MCF 10A (cell line): ENCODE results near the gene ALDH3B1. TPM values are rescaled to one million over a fixed set of nuclear protein-coding genes. Genes with fewer than 3 reads are reported as not detected.
"Not testable (repeated sequence)": the region's sequence is repeated elsewhere in the genome, so short reads cannot be mapped to it uniquely, and the experiment has no call there.

Experiments used
- BruUV-seq: library from RNA; stranded (reverse); fragments of 400-500 nt; replicated peaks from 2 replicates; lab custom pipeline; 2021; lab: Mats Ljungman, UMichigan
- CTCF ChIA-PET: fragments of 300-600 bp; sonication (Branson Sonifier 250); formaldehyde crosslinking; extraction: SDS; loops from one replicate; lab custom pipeline; 2021; ENCODE audit warnings: antibody characterized with exemption, inconsistent platforms; lab: Yijun Ruan, JAX
- POLR2A ChIA-PET: fragments of 300-600, 350-650 bp; sonication (Branson Sonifier 250); formaldehyde crosslinking; extraction: SDS; loops from one replicate; lab custom pipeline; 2020; ENCODE audit warnings: antibody characterized with exemption, inconsistent platforms; lab: Yijun Ruan, JAX
- DNase-seq: peaks from one replicate; pipeline ENCODE4 v3.0.0-alpha.2; 2018; ENCODE audit not compliant: unreplicated experiment
- H3K27ac Mint-ChIP-seq: one replicate; pipeline ENCODE4 v1.8.0; 2022; ENCODE audit warnings: mild to moderate bottlenecking, low read depth, mixed read lengths; ENCODE audit not compliant: unreplicated experiment
- H3K27me3 Mint-ChIP-seq: one replicate; pipeline ENCODE4 v1.8.0; 2022; ENCODE audit warnings: mixed read lengths; ENCODE audit not compliant: insufficient read depth, unreplicated experiment
- H3K36me3 Mint-ChIP-seq: one replicate; pipeline ENCODE4 v1.8.0; 2022; ENCODE audit warnings: mild to moderate bottlenecking, moderate library complexity, mixed read lengths; ENCODE audit not compliant: insufficient read depth, unreplicated experiment
- H3K4me1 Mint-ChIP-seq: one replicate; pipeline ENCODE4 v1.8.0; 2022; ENCODE audit warnings: mixed read lengths; ENCODE audit not compliant: insufficient read depth, unreplicated experiment
- H3K4me3 Mint-ChIP-seq: one replicate; pipeline ENCODE4 v1.8.0; 2022; ENCODE audit warnings: mild to moderate bottlenecking, moderate library complexity, mixed read lengths; ENCODE audit not compliant: unreplicated experiment
- H3K9me3 Mint-ChIP-seq: one replicate; pipeline ENCODE4 v1.8.0; 2022; ENCODE audit warnings: mixed read lengths; ENCODE audit not compliant: unreplicated experiment
- intact Hi-C: fragments of 100-400 bp; cut with micrococcal nuclease; formaldehyde crosslinking; loops from 2 replicates; pipeline ENCODE4 v1.14.1; 2022
- total RNA-seq: library from RNA; stranded (reverse); gene quantifications from 2 replicates; pipeline ENCODE4 v1.2.3, GENCODE V29; 2022
- TF ChIP-seq, protein P1 (sequence below): fragments of 200-600 bp; IDR thresholded peaks from one replicate; pipeline ENCODE4 v1.8.0; 2022; ENCODE audit warnings: antibody characterized with exemption, mild to moderate bottlenecking; ENCODE audit not compliant: unreplicated experiment

ALDH3B1 gene
- total RNA-seq, 1 experiment from 2014 or later: 37.2 TPM

DNA sequence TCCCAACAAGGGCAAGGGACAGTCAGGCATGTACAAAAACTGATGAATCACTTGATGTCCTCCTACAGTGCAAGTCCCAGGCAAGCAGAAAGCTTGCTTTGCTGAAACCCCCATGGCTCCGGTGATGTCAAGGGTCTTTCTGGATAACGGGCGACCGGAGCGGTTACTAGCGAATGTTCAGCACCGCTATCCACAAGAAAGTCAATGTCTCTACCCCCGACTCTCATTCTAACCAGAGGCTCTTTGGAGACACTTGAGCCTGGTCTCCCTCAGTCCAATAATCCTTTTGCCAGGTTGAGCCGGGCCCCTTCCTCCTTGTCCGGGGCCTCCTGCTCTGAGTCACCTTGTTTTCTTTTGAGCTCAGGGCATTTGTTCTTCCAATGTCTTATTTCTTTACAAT, 28.9 kb upstream of the ALDH3B1 start:
- DNase-seq, intact Hi-C loops, H3K36me3 Mint-ChIP-seq, H3K9me3 Mint-ChIP-seq, POLR2A ChIA-PET, H3K4me3 Mint-ChIP-seq, H3K27ac Mint-ChIP-seq, BruUV-seq, H3K4me1 Mint-ChIP-seq: not testable (repeated sequence)
- peaks cover 14% of the 10 kb centered on the region for H3K27me3 Mint-ChIP-seq
- CTCF ChIA-PET: interaction anchor here (1.7 kb wide), 1 partner anchor 13 kb away, joined by 5 read pairs; no protein-coding TSS in a partner anchor

DNA sequence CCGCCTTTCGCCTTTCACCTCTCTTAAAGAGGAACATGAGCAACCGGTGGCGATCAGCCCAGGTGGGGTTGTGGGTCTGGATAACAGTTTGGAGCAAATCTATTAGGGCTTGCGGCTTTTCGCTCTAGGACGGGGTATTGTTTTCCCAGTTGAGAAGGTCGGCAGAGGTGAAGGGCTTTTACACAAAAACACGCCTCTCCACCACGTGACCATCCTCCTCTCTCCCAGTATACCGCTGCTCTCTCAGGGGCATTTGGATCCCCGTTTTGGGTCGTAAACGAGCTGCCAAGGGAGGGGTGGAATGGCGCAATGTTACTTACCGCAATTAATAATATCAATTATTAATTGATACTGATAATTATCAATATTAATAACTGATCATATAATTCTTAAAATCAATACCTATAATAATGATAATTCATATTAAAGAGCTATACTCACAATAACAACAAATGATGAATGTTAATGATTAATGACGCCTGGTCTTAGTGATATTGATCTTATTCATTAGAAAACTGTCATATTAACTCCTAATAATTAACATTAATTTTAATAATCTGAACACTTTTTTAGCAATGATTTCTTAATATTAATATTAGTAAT, 27.8 kb upstream of the ALDH3B1 start:
- DNase-seq, H3K27ac Mint-ChIP-seq, H3K36me3 Mint-ChIP-seq: not testable (repeated sequence)

DNA sequence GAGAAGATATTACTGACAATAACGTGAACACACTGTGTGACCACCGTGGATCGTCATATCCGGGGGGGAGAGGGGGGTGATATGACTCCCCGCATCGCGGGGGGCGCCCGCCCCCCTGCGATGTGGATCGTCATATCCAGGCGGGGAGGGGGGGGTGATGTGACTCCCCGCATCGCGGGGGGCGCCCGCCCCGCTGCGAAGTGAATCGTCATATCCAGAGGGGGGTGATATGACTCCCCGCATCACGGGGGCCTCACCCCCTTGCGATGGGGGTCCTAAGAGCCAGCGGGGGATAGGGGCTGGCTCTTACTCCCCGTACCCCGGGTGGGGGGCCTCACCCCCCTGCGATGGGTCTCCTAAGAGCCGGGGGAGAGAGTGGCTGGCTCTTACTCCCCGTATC, 26.2 kb upstream of the ALDH3B1 start:
- Mint-ChIP-seq H3K36me3 (peaks cover 5% of the 10 kb centered on the region), H3K4me3 (no peak overlapping the region), H3K9me3 (no peaks in the 10 kb centered on the region), H3K4me1 (no peaks in the 10 kb centered on the region), H3K27ac (no peak overlapping the region), H3K27me3 (peaks cover 14% of the 10 kb centered on the region)
- TF ChIP-seq, protein P1, sequence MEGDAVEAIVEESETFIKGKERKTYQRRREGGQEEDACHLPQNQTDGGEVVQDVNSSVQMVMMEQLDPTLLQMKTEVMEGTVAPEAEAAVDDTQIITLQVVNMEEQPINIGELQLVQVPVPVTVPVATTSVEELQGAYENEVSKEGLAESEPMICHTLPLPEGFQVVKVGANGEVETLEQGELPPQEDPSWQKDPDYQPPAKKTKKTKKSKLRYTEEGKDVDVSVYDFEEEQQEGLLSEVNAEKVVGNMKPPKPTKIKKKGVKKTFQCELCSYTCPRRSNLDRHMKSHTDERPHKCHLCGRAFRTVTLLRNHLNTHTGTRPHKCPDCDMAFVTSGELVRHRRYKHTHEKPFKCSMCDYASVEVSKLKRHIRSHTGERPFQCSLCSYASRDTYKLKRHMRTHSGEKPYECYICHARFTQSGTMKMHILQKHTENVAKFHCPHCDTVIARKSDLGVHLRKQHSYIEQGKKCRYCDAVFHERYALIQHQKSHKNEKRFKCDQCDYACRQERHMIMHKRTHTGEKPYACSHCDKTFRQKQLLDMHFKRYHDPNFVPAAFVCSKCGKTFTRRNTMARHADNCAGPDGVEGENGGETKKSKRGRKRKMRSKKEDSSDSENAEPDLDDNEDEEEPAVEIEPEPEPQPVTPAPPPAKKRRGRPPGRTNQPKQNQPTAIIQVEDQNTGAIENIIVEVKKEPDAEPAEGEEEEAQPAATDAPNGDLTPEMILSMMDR: no peak
- CTCF ChIA-PET: no interaction called here
- no TSS peak for BruUV-seq
- intact Hi-C loops: no loop called here
- POLR2A ChIA-PET: no interaction called here
- no peak for DNase-seq

More for the DNA sequence above, 27.8 kb upstream of the ALDH3B1 start:
- CTCF ChIA-PET: interaction anchor here (1.7 kb wide), 1 partner anchor 12 kb away, joined by 5 read pairs; no protein-coding TSS in a partner anchor
- H3K4me1 Mint-ChIP-seq, H3K9me3 Mint-ChIP-seq, intact Hi-C loops, BruUV-seq, POLR2A ChIA-PET, H3K4me3 Mint-ChIP-seq: not testable (repeated sequence)
- peaks cover 14% of the 10 kb centered on the region for H3K27me3 Mint-ChIP-seq

DNA sequence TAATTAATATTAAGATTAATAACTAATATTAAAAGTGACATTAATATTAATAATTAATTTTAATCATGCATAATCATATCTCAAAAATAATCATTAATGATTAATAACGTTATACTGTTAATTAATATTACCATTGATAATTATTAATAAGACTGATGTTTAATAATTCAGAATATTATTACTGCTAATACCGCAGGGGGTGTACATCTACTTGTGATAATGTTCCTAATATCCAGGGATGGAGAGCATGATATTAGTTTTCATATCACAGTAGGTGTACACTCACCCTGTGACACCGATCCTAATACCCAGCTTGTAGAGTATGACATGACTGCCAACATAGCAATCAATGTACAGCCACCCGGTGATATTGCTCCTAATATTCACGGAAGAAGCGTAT, 24.8 kb upstream of the ALDH3B1 start:
- H3K27me3 Mint-ChIP-seq: peaks cover 14% of the 10 kb centered on the region
- intact Hi-C loops, BruUV-seq, H3K4me1 Mint-ChIP-seq, CTCF ChIA-PET, H3K9me3 Mint-ChIP-seq, H3K36me3 Mint-ChIP-seq, H3K4me3 Mint-ChIP-seq, POLR2A ChIA-PET, DNase-seq, H3K27ac Mint-ChIP-seq: not testable (repeated sequence)

DNA sequence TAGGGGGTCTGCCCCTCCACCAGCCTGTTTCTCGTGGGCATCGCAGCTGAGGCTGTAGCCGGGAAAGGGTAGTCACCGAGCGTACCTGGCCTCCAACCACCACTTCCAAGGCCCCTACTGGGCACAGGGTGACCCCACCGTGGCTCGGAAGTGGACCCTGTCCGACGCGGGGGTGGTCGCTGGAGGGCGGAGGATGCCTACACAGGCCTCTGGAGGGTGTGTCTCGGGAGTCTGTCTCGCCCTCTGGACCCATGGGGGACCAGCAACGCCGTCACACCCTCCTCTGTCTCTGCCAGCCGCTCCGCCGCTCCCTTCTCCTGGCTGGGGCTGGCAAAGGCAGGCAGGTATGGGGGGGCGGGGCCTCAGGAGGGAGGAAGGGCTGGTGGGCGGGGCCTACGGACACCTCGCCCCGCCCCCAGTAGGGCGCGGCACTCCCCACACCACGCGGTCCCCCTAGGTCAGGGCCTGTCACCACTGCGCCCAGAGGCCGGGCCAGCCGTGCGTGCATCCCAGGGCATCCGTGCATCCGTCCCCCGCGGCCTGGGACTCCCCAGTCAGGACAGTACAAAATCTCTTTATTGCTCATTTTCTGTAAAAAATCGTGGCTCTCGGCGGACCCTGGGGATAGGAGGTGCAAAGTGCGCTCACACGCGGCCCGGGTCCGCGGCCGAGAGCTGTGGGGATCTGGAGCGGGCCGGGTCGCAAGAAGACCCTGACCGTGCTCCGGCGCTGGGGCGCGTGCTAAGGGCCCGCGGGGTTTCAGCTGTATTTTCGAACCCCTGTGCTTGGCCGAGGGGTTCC, 19.4 kb upstream of the ALDH3B1 start:
- intact Hi-C loops, H3K4me1 Mint-ChIP-seq, BruUV-seq: not testable (repeated sequence)

DNA sequence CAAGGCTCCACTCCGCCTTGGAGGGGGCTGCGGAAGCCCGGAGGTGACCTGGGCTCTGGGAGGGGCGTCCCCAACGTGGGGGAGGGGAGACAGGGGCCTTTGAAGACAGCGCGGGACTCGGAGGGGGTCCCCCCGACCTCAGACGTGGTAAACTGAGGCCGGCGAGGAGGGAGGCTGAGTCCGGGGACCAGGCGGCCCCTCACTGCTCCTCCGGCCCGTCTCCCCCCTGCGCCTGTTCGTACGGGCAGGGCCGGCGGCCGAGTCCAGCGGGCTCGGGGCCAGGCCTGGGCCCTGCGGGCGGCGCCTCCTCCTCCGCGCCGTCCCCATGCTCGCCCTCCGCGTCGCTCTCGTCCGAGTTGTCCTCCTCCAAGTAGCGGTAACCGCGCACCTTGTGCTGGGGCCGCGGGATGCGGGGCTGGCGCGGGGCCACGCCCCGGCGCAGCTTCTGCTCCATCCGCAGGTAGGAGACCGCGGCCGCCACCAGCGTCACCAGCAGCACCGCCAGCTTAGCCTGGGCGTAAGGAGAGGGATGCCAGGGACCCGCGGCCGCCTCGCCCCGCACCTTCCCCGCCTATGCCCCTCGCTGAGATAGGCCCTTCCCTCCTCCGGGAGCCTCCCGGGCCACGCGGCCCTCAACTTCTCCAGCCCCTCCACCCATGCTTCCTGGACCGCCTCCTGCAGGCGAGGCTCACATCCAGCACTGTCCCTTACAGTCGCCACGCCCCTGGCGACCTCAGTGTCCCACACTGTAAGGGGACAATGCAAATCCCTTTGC, 18.6 kb upstream of the ALDH3B1 start:
- H3K9me3 Mint-ChIP-seq, BruUV-seq, POLR2A ChIA-PET: not testable (repeated sequence)

More for the DNA sequence above, 19.4 kb upstream of the ALDH3B1 start:
- H3K9me3 Mint-ChIP-seq, H3K27me3 Mint-ChIP-seq, DNase-seq, CTCF ChIA-PET, H3K36me3 Mint-ChIP-seq, H3K4me3 Mint-ChIP-seq, H3K27ac Mint-ChIP-seq, POLR2A ChIA-PET: not testable (repeated sequence)

More for the DNA sequence above, 18.6 kb upstream of the ALDH3B1 start:
- H3K27me3 Mint-ChIP-seq, DNase-seq, intact Hi-C loops, H3K36me3 Mint-ChIP-seq, H3K4me1 Mint-ChIP-seq, H3K27ac Mint-ChIP-seq, CTCF ChIA-PET, H3K4me3 Mint-ChIP-seq: not testable (repeated sequence)
